WTC11 (cell line): Measurements from ENCODE around the gene PDLIM7.

ENCODE experiments used
- ESRRA ChIP-seq: sonication (generic); formaldehyde crosslinking; IDR thresholded peaks from 2 replicates; pipeline ENCODE4 v1.8.1; 2022; ENCODE audit warnings: mild to moderate bottlenecking, missing genetic modification reagents, borderline replicate concordance
- ETV6 ChIP-seq: sonication (generic); formaldehyde crosslinking; IDR thresholded peaks from 2 replicates; pipeline ENCODE4 v1.8.1; 2022; ENCODE audit warnings: mild to moderate bottlenecking, missing genetic modification reagents
- GABPB1 ChIP-seq: sonication (generic); formaldehyde crosslinking; IDR thresholded peaks from 2 replicates; pipeline ENCODE4 v1.8.1; 2023; ENCODE audit warnings: mild to moderate bottlenecking, missing genetic modification reagents
- MAX ChIP-seq: sonication (generic); formaldehyde crosslinking; IDR thresholded peaks from 2 replicates; pipeline ENCODE4 v1.8.0; 2022; ENCODE audit warnings: mild to moderate bottlenecking, missing genetic modification reagents
- MLX ChIP-seq: sonication (generic); formaldehyde crosslinking; IDR thresholded peaks from 2 replicates; pipeline ENCODE4 v1.8.1; 2023; ENCODE audit warnings: mild to moderate bottlenecking, missing genetic modification reagents, moderate library complexity
- NFE2L1 ChIP-seq: sonication (generic); formaldehyde crosslinking; IDR thresholded peaks from 2 replicates; pipeline ENCODE4 v1.8.1; 2023; ENCODE audit warnings: missing genetic modification reagents
- TEAD1 ChIP-seq: sonication (generic); formaldehyde crosslinking; IDR thresholded peaks from 2 replicates; pipeline ENCODE4 v1.8.0; 2022; ENCODE audit warnings: mild to moderate bottlenecking, missing genetic modification reagents
- USF2 ChIP-seq: sonication (generic); formaldehyde crosslinking; IDR thresholded peaks from 2 replicates; pipeline ENCODE4 v1.8.1; 2023; ENCODE audit warnings: mild to moderate bottlenecking, missing genetic modification reagents, moderate library complexity
- TF ChIP-seq, protein P1 (sequence below): fragments of 200-600 bp; IDR thresholded peaks from 2 replicates; pipeline ENCODE4 v1.8.0; 2022; ENCODE audit warnings: antibody characterized with exemption
- TF ChIP-seq, protein P2 (sequence below): sonication (generic); formaldehyde crosslinking; IDR thresholded peaks from 2 replicates; pipeline ENCODE4 v1.8.1; 2022; ENCODE audit warnings: mild to moderate bottlenecking, missing genetic modification reagents, moderate library complexity, borderline replicate concordance
- TF ChIP-seq, protein P3 (sequence below): sonication (generic); formaldehyde crosslinking; IDR thresholded peaks from 2 replicates; pipeline ENCODE4 v1.8.0; 2023; ENCODE audit warnings: missing genetic modification reagents, mild to moderate bottlenecking, borderline replicate concordance
- TF ChIP-seq, protein P4 (sequence below): sonication (generic); formaldehyde crosslinking; IDR thresholded peaks from 2 replicates; pipeline ENCODE4 v1.8.1; 2022; ENCODE audit warnings: missing genetic modification reagents, borderline replicate concordance

- no peak for TF ChIP-seq NFE2L1 (CRISPR knock-in tag)
- TF ChIP-seq, protein P1, sequence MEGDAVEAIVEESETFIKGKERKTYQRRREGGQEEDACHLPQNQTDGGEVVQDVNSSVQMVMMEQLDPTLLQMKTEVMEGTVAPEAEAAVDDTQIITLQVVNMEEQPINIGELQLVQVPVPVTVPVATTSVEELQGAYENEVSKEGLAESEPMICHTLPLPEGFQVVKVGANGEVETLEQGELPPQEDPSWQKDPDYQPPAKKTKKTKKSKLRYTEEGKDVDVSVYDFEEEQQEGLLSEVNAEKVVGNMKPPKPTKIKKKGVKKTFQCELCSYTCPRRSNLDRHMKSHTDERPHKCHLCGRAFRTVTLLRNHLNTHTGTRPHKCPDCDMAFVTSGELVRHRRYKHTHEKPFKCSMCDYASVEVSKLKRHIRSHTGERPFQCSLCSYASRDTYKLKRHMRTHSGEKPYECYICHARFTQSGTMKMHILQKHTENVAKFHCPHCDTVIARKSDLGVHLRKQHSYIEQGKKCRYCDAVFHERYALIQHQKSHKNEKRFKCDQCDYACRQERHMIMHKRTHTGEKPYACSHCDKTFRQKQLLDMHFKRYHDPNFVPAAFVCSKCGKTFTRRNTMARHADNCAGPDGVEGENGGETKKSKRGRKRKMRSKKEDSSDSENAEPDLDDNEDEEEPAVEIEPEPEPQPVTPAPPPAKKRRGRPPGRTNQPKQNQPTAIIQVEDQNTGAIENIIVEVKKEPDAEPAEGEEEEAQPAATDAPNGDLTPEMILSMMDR = no peak
- no peak for TF ChIP-seq MLX (CRISPR knock-in tag)
- TF ChIP-seq, protein P2, sequence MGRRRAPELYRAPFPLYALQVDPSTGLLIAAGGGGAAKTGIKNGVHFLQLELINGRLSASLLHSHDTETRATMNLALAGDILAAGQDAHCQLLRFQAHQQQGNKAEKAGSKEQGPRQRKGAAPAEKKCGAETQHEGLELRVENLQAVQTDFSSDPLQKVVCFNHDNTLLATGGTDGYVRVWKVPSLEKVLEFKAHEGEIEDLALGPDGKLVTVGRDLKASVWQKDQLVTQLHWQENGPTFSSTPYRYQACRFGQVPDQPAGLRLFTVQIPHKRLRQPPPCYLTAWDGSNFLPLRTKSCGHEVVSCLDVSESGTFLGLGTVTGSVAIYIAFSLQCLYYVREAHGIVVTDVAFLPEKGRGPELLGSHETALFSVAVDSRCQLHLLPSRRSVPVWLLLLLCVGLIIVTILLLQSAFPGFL (CRISPR knock-in tag) = no peak
- no peak for TF ChIP-seq MAX (CRISPR knock-in tag)
- no peak for TF ChIP-seq ETV6
- TF ChIP-seq USF2 (CRISPR knock-in tag) = no peak
- TF ChIP-seq, protein P3, sequence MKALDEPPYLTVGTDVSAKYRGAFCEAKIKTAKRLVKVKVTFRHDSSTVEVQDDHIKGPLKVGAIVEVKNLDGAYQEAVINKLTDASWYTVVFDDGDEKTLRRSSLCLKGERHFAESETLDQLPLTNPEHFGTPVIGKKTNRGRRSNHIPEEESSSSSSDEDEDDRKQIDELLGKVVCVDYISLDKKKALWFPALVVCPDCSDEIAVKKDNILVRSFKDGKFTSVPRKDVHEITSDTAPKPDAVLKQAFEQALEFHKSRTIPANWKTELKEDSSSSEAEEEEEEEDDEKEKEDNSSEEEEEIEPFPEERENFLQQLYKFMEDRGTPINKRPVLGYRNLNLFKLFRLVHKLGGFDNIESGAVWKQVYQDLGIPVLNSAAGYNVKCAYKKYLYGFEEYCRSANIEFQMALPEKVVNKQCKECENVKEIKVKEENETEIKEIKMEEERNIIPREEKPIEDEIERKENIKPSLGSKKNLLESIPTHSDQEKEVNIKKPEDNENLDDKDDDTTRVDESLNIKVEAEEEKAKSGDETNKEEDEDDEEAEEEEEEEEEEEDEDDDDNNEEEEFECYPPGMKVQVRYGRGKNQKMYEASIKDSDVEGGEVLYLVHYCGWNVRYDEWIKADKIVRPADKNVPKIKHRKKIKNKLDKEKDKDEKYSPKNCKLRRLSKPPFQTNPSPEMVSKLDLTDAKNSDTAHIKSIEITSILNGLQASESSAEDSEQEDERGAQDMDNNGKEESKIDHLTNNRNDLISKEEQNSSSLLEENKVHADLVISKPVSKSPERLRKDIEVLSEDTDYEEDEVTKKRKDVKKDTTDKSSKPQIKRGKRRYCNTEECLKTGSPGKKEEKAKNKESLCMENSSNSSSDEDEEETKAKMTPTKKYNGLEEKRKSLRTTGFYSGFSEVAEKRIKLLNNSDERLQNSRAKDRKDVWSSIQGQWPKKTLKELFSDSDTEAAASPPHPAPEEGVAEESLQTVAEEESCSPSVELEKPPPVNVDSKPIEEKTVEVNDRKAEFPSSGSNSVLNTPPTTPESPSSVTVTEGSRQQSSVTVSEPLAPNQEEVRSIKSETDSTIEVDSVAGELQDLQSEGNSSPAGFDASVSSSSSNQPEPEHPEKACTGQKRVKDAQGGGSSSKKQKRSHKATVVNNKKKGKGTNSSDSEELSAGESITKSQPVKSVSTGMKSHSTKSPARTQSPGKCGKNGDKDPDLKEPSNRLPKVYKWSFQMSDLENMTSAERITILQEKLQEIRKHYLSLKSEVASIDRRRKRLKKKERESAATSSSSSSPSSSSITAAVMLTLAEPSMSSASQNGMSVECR (CRISPR knock-in tag) = no peak
- no peak for TF ChIP-seq TEAD1 (CRISPR knock-in tag)
- TF ChIP-seq, protein P4, sequence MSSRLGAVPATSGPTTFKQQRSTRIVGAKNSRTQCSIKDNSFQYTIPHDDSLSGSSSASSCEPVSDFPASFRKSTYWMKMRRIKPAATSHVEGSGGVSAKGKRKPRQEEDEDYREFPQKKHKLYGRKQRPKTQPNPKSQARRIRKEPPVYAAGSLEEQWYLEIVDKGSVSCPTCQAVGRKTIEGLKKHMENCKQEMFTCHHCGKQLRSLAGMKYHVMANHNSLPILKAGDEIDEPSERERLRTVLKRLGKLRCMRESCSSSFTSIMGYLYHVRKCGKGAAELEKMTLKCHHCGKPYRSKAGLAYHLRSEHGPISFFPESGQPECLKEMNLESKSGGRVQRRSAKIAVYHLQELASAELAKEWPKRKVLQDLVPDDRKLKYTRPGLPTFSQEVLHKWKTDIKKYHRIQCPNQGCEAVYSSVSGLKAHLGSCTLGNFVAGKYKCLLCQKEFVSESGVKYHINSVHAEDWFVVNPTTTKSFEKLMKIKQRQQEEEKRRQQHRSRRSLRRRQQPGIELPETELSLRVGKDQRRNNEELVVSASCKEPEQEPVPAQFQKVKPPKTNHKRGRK (CRISPR knock-in tag) = no peak
- no peak for TF ChIP-seq GABPB1 (CRISPR knock-in tag)
- TF ChIP-seq ESRRA (CRISPR knock-in tag) = no peak
Measured at GRCh38 chr5:177523711-177524538, 26.5 kb upstream of the PDLIM7 start.
